NCI-H345 (cell line): Measurements from ENCODE around the gene PLSCR1.

ENCODE experiments used
- DNase-seq: peaks from one replicate; lab custom pipeline; 2025; lab: John Stamatoyannopoulos, UW

Gene PLSCR1, protein sequence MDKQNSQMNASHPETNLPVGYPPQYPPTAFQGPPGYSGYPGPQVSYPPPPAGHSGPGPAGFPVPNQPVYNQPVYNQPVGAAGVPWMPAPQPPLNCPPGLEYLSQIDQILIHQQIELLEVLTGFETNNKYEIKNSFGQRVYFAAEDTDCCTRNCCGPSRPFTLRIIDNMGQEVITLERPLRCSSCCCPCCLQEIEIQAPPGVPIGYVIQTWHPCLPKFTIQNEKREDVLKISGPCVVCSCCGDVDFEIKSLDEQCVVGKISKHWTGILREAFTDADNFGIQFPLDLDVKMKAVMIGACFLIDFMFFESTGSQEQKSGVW

DNA sequence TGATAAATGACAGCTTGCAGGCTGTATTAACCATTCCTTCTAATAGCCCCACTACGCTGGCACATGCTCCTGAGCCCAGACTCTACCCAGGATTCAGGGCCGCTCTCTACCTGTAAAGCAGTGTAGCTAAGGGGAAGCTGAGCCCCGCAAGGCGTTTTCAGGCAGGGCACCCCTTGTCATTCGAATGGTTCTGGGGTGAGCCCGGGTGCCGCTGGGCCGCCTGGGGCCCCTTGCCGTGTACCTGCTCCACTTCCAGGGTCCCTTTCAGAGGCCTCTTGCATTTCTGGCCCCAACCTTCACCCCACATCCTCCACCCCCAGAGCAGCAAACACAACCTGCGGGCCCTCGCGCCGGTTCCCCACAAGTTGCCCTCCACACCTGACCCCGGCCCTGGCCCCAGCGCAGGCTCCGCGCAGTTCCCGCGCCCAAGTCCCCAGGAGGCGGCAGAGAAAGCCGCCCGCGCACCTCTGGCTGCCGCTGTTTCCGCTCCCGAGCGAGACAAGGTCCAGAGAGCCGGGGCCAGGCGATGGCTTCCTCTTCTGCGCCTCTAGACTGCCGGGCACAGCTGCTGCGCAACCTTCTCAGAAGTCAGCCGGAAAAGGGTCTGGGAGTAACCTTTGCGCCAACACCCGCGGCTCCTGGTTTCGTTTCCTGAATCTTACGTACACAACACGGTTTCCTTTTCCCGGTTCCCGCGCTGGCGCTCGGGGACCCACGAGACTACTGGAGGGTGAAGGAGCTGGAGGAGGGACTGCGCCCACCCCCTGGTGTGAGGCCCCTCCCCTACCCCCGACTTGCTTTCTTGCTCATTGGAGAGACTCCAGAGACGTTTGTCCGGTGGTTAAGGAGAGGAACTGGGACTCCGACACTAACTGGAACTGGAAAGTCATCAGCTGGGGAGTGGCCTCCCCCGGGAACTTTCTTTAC lies at the start of gene PLSCR1:
Gene PLSCR1, minus strand, starts transcription at position 606 of the 927 bp plus-strand sequence. CDS start 8,055 bp downstream, outside the sequence.
- peak; percentile 77 for DNase-seq

DNA sequence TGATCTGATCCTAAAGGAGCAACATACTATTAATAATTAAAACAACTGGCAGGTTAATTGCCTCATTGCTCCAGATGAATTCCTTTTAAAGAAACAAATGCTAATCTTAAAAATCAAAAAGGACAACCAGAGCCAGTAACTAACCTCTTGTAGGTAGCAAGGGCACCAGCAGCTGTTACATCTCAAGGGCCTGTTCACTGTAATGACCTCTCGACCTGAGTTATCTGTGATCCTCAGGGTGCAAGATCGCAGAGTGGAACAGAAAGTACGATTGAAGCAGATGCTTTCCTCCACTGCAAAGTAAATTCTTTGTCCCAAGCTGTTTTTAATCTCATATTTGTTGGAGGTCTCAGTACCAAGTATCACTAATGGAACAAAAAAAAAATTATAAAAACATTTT lies 49.4 kb upstream of the PLSCR1 start:
- DNase-seq: no peak

DNA sequence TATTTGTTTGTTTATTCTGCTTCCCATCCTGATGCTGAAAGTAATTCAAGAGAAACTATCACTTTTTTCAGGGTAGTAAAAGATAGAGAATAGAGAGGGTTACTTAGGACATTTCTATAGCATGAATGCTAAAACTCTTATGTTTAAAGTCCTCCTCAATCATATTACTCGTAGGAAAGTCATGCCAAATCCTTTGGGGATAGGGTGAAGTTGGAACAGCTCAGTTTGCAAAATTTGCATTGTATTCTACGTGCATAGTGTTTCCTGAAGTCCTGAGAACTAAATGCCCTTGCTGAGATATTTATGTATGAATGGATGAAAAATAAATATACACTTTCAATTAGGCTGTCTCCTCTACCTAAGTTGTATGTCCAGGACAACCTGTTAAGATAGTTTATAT lies 46.1 kb upstream of the PLSCR1 start:
- no peak for DNase-seq

DNA sequence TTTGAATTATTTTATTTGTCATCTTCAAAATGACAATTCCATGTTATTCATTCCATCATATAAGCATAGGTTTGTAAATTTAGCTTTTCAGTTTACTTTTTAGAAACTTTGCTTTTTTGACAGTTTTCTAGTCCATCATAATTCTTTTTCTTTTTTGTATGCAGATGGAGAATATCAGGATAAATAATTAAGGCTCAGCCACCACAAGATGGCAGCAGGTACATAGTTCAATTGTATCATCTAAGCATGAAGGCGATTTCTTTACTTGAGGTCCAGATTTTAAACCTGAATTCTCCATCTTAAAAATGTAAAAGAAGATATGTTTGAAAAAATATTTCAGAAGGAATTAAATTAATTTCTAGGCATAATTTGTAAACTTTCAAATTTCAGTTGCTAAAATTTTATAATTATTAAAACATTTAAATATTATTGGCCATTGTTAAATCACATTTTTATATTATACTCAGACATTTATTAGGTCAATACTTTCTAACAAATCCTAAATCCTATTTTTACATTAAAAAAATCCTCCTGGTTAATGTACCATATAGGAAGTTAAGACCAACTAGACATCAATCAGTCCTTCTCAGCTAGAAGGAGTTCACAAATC lies 45.6 kb upstream of the PLSCR1 start:
- peak; percentile 50 for DNase-seq

DNA sequence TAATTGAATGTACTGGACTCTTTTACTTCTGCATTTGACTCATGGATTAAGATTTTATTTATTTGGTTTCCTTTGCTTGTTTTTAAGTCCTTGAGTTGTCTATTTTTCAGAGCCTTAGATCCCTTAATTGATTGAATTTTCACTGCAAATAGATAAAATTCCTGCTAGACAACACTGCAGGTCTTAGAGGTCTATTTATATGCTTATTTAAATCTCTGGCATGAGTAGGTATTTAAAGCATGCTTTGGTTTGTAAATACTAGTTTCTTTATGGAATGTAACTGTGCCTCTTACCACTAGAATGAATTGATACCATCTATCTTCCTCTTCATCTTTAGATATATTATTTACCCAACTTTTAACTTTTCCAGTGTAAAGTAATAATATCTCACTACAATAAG lies 40.7 kb upstream of the PLSCR1 start:
- no peak for DNase-seq

DNA sequence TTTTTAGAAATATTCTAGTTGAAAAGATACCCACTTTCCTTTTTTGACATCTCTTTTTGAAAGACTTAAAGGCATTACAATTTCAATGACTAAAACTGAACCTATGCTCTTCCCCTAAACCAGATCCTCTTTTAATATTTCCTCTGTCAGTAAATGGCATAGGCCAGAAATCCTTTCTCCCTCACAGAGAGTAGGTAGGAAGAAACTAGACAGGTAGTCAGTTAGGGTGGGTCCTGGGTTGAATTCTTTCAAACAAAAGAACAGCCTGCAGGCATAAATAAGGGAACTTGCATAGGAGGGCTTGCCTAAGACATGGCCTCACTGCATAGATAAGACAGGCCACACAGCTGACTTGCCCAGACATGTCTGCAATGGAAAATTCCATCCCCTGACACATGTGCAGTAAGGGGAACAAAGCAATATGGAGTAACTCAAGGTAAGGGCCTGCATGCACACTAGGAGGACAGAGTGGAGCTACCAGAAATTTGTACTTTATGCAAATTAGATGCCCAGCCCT lies 37.6 kb upstream of the PLSCR1 start:
- no peak for DNase-seq

DNA sequence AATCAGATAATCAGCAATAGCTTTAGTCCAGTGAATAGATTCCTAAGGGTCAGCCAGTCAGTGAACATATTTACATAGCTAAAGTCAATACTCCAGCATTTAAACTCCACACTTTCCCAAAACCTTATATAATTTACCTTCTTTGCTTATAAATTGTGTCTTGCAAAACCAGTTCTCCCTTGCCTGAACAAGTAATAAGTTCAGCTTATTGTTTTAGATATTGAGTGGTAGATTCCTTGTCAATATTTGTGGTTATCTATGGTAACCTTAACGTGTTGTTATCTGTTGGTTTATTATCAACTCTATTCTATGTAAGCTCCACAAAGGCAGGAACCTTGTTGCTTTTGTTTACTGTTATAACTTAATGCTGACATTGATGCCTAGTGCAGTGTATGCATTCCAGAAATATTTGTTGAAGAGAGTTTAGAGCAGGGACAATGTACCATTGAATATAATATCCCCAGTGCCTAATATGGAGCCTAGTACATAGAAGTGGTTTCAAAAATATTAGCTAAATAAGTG lies 36.7 kb upstream of the PLSCR1 start:
- no peak for DNase-seq

DNA sequence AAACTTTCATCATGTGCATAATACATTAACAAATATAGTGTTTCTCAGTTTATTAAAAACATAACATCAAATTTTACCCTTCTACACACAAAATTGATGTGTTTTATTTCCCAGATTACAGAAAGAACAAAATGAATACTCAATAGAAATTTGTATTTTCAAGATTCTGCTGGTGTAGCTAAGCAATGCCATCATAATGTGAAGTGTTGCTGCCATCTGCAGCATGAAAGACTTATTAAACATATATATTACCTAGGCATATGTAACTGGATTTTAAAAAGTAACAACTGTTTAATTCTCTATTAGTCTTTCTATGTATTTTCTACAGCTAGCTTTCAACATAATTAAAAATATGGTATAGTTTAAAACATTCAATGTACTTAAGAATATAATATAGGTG lies 33.3 kb upstream of the PLSCR1 start:
- DNase-seq: peak; percentile 17

DNA sequence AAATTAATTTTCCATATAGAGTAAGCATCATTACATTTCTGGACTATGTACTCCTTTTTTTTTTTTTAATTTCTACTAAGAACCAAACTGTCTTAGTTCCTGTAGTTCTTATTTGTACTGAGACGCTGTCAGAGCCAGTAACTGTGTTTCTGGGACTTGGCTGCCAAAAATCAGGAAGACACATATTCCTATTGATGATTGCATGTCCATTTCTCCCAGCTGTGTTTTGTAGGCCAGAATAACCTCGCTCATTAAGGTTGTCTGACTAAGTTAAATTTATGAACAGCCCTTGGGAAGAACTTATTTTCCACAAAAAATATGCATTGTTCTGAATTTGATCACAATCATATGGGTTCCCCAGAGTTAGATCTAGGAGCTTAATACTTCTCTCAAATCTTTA lies 31.2 kb upstream of the PLSCR1 start:
- no peak for DNase-seq

DNA sequence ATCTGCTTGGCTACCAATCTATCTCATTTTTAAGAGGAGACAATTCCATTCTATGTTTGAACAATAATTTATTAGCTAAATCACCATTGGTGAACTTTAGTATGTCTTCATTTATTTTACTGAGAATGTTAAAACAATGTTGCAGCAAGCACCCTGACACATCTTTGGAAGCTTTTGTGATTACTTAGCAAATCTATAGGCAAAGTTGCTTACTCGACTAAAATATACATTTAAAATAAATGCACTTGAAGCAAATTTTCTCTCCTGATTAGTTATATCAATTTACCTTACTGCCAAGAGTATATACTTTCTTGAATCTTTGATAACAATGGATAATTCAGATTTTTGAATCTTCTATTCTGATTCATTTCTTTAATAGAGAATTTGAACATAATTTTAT lies 29.8 kb upstream of the PLSCR1 start:
- no peak for DNase-seq

DNA sequence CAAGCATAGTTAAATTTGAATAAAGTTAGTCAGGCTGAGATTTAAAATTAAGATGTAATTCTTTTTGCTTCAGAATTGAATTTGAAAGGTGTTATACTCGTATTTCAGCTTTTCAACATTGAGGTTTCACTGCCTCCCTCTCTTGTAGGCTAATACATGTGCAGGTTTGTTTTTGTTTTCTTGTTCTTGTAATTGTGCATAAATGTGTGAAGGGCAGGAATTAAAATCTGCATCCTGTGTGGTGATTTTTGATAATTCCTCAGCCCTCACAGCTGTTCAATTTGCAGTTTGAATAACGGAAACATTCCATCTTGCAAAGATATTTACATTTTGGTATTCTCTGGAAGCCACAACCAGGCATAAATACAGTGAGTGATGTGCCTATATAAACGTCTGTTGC lies 24.9 kb upstream of the PLSCR1 start:
- DNase-seq: no peak

DNA sequence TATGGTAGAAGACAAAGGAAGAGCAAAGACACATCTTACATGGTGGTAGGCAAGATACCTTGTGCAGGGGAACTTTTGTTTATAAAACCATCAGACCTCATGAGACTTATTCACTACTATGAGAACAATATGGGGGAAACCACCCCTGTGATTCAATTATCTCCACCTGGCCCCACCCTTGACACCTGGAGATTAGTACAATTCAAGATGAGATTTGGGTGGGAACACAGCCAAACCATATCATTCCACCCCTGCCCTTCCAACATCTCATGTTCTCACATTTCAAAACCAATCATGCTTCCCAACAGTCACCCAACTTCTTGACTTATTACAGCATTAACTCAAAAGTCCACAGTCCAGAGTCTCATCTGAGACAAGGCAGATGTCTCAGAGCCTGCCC lies 21.7 kb upstream of the PLSCR1 start:
- no peak for DNase-seq

DNA sequence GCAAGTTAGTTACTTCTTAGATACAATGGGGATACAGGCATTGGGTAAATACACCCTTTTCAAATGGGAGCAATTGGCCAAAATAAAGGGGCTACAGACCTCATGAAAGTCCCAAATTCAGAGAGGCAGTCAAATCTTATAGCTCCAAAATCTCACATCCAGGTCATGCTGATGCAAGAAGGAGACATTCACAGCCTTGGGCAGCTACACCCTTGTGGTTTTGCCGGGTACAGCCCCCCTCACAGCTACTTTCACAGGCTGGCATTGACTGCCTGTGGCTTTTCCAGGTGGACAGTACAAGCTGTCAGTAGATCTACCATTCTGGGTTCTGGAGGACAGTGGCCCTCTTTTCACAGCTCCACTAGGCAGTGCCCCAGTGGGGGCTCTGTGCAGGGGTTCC lies 17.5 kb upstream of the PLSCR1 start:
- DNase-seq: no peak

DNA sequence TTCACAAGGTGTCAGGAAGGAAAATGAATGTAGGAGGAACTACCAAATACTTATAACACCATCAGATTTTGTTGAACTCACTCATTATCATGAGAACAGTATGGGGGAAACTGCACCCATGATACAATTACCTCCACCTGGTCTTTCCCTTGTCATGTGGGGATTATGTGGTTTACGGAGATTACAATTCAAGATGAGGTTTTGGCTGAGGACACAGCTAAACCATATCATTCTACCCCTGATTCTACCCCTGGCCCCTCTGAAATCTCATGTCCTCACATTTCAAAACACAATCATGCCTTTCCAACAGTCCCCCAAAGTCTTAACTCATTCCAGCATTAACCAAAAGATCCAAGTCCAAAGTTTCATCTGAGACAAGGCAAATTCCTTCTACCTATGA lies 17.1 kb upstream of the PLSCR1 start:
- no peak for DNase-seq

DNA sequence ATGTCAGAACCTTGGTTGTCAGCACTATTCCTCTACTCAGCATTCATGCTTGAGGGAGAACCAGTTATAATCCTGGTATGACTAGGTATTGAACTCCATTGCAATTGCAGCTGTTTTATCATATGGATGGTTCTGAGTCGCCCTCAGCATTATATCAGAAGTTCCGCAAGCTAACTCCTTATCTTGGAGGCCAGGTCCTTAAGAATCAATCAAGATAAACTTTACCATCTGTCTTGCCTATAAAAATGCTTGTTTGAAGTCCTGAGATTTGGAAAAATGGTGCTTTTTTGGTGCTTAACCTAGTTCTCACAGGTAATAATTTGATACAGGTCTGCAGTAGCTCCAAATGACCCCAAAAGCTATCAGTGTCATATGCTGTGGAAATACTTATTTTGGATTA lies 16.3 kb upstream of the PLSCR1 start:
- DNase-seq: no peak

DNA sequence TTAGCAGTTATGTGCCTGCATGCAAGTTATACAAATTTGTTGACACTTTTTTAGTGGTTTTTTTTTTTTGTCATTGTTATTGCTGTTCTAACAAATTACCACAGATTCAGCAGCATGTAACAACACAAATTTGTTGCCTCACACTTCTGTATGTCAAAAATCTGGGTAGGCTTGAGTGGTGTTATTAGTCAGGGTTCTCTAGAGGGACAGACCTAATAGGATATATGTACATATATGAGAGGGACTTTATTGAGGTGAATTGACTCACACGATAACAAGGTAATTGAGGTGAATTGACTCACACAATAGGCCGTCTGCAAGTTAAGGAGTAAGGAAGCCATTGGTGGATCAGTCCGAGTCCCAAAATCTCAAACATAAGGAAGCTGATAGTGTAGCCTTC lies 15.0 kb upstream of the PLSCR1 start:
- DNase-seq: no peak

DNA sequence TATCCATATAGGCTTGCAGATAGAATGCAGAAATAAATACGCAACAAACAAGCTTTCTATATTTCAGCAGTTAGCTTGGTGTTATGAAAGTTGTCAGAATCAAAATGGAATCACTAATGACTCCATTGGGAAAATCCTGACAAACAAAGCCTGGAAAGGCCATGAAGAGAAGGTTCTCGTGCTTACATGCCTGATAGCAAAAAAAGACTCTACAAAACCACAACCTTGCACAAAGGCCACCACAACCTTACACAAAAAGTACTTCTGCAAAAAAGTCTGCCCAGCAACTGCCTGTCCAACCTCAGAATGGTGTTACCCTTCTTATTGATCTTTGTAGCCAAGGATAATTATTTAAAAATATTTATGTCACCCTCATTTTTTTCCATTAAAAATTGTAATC lies 14.4 kb upstream of the PLSCR1 start:
- no peak for DNase-seq

DNA sequence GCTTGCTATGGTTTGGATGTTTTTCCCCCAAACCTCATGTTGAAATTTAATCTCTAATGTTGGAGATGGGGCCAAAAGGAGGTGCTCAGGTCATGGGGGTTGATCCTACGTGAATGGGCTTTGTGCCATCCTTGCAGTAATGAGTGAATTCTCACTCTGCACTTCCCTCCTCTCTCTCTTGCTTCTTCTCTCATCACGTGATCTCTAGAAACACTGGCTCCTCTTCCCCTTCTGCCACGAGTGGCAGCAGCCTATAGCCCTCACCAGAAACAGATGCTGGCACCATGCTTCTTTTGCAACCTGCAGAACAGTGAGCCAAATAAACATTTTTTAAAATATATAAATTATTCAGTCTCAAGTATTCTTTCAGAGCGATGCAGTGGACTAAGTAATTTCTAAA lies 13.3 kb upstream of the PLSCR1 start:
- DNase-seq: no peak

DNA sequence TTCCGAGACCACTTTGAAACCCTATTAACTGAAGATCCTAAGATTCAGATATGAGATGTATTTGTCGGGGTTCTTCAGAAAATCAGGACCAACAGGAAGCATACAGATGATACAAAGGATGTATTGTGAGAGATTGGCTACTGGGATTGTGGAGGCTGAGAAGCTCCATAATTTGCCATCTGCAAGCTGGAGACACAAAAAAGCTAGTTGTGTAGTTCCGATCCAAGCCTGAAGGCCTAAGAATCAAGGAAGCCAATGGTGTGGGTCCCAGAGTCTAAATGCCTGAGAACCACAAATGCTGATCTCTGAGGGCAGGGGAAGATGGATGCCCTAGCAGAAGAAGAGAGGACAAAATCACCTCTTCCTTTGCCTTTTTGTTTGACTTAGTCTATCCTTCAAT lies 10.9 kb upstream of the PLSCR1 start:
- DNase-seq: no peak

DNA sequence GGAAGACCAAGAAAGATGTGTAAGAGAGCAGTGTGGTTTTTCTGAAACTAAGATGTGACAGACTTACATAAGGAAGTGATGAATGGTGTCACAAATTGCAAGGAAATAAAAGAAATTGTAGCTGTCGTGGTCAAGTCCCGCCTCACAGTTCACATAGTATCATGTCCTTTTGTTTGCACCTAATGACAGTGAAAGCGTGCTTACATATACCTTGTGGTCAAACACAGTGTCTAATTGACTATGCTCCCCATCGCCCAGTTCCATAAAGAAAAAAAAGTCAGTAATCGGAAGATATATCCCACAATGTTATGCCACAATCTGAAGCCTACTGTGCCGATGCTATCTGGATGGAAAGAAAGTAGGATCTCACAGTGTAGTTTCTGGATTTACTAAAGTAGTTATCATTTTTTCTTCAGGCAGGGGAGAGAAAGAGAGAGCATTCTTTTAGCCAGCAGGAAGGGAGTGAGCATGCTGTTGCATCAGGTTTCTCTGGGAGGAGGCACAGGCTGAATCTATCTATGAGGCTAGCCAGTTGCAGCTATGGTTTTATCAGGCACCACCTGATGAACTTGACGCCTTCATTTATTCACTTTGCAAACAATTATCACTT lies 9.8 kb upstream of the PLSCR1 start:
- no peak for DNase-seq

DNA sequence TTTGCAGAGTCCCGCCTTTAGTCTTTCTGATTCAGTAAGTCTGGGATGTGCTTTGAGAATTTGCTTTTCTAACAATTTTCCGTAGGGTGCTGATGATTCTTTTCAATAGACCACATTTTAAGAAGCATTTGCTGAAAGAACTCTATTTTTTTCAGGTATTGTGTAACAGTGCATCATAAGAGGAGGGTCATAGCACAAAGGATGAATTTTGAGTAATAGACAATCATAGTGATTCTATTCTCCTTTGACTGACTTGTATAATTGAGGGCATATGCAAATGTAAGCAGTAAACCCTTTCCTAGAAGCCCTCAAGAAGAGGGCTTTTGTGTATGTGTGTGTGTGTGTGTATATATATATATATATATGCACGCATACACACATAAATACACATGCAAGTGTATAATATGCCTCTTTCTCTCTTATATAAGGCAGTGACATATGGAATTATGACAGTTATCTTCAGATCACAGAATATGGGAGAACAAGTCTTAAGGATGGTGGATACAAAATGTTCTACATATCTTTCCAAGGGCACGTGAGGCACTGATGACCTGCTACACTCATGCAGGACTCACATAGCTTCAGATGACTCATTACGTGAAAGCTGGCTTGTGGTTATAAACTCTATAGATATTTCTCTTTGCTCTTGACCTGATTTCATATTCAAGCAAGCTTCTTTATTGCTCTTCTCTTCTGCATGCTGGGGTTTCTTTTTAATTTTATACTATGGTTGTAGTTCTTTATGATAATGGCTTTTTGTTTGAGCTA lies 6.5 kb upstream of the PLSCR1 start:
- no peak for DNase-seq
